Fibroblast of skin of right quadriceps (primary cell): ENCODE results near the gene IKZF1.

ENCODE experiments used
- DNase-seq: peaks from one replicate; pipeline ENCODE4 v3.0.0-alpha.2; 2013

The IKZF1 gene

DNA sequence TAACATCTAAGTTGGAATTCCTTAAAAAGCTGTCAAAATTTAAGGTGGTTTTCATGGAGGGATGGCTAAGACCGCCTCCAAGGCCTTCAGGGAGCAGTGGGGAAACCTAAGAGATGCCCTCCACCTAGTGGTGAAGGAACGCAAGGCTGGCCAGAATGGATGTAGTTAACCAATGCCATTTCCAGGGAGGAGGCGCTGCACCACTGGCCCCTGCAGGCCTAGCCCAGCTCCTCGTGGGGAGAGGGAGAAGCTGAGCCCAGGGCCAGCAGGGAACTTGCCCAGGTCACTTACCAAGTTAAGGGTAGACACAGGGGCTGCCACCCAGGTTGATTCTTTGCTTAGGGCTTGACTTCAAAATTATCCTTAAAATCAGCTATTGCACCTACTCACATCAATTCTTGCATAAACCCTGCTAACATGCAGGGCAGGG lies 113.6 kb downstream of the IKZF1 start:
- peak; percentile 66 for DNase-seq

DNA sequence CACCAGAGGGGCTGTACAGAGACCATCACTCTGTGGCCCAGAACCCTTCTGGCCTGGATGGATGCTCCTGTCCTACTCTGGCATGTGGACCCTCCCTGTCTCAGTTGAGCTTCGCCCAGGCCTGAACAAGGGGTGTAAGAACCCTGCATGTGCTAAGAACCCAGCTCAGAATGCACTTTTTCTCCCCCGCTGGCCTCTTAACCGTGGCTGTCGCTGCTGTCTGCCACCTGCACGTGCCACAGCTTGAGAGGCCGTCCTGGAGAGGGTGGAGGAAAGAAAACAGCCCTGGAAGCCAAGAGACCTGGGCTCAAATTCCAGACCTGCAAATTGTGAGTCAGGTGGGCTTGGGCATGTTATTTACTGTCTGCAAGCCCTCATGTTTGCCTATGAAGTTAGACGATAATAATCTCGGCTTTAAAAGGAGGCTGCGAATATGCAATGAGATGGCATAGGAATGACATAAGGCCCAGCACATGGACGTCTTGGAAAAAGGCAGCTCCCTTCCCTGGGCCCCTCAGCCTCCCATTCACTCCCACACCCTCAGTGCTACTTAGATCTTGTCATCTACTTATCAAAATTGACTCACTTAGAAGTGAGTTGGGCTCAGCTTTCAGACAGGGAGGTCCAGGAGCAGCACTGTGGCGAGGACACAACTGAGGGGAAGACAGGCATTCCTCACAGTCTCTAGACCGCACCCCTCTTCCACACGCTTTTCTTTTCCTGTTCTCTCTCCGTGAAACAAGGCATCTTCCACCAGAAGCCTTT lies 114.2 kb downstream of the IKZF1 start:
- no peak for DNase-seq

DNA sequence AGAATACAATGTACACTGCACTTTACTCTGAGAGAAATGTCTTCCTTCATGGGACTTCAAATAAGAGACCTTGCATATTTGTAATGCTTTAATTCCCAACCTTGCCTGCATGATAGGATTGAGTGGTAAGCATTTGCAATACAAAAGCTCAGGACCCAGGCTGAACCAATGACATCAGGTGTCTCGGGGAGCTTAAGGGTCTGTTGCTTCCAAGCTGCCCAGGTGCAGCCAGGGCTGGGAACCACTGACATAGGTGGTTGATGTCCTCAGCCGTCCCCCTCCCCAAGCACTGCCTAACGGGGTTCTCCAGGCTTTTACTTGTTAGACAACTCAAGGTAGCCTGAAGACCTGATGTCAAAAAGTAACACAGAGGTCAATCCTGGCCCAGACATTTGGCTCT lies 116.5 kb downstream of the IKZF1 start:
- no peak for DNase-seq

DNA sequence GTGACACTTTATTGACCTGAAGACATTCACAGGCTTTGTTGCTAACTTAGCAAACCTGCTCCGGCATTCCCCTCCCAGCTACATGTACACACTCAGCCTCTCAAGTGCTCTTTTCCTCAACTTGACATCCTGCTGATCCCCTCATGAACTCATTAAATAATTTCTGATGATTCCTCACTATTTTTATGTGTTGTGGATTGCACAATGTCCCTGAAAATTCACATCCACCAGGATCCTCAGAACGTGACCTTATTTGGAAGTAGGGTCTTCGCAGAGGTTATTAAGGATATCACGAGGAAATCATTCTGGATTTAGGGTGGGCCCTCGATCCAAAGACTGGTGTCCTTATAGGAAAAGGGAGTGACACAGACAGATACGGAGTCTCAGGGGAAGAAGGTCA lies 118.3 kb downstream of the IKZF1 start:
- no peak for DNase-seq

DNA sequence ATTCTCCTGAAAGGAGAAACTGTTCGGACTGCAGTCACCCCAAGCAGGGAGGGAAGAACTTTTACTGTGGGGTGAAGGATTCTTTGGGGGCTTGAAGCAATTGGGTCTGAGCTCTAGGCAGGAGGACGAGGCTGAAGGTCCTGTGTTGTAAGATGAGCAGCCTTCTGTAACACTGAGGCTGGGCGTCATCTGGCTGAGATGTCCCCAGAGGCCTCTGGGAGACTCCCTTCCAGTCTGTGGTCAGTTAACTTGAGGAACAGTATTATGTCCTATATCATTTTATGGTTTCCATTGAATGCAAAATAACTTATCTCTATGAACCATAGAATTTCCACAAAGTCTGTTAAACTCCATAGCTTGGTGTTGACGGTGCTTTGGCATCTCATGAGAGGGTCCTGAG lies 119.3 kb downstream of the IKZF1 start:
- DNase-seq, result no peak

DNA sequence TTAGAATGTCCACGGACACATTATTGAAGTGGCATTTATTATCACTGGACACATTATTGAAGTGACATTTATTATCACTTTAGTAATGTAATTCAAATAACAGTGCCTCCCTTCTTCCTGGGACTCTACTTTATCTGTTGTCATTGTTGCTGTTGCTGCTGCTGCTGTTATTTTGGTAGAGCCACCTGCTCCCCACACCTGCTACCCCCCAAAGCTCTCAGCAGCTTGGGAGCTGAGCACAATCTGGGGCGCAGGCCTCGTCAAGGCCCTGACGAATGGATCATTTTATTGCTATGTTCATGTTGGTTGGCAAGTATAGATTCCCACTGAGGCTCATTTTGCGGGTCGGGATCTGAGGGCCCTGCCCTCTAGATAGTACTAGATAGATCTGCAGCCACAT lies 120.8 kb downstream of the IKZF1 start:
- no peak for DNase-seq

DNA sequence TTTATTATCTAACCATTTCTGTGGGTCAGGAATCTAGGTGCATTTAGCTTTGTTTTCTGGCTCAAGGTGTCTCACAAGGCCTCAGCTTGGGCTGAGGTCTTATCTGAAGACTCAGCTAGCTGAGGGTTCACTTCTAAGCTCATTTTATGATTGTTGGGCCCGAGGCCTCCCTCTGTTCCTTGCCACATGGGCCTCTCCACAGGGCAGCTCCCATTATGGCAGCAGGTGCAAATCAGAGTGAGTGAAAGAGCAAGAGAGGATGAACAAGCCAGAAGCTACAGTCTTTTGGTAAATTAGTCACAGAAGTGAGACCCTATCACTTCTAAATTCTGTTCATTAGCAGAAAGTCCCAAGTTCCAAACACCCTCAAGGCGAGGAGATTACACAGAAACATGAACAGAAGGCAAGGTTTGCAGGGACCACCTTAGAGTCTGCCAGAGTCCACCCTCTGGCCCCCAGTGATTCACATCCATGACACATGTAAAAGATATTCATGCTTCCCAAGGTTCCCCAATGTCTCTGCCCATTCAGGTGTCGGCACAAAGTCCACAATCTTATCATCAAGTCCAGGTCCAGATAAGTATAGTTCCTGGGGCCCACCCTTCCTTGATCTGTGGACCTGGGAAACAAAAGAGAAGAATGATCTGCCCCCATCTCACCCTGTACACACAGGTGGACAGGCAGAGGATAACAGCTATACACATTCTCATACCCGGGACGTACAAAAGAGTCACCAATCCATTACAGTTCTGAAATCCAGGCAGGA lies 121.9 kb downstream of the IKZF1 start:
- no peak for DNase-seq

DNA sequence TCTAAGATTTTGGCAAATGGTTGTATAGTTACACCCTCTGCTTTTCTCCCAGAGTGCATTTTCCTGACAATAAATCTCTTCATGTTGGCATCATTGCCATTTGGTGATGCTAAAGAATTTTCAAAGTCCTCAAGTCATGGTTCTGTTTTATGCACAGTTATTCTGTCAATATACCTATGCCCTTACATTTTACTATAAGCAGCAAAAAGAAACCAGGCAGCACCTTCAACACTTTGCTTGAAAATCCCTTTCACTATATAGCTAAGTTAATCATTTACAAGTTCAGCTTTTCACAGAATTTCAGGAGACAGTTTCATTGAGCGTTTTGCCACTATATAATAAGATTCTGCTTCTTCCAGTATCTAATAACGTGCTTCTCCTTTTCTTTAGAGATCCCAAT lies 123.0 kb downstream of the IKZF1 start:
- DNase-seq, result no peak

DNA sequence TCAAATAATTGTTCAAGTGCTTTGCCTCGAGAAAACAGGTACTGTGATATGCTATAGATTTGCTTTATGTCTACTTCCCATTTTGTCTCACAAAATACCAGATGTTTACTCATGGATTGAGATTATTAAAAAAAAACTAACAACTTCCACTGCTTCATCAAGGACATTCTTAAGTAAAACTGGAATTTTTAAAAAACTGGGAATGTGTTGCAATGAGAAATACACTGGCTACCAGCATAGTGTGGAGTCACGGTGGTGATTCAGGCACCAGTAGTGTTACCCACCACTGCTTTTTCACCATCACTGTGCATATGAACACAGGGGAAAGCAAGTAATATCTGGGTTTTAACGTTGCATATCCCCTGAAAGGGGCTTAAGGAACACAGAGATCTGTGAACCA lies 124.4 kb downstream of the IKZF1 start:
- DNase-seq, result no peak

DNA sequence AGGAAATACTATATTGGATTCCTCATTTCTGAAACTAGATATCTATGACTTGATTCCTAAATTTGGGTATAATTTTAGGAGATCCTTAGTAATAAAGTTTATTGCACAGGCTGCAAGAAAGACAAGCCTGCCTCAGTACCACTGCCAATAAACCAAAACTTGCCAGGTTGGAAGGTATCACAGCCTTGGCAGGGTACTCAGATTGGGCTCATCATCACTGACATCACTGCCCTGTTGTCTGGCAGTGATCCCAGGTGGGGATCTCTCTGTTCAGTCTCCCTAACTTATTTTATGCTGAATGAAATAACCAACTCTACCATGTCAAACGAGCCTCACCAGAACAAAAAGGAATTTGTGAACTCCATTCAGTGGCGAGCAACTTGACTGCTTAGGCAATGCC lies 126.8 kb downstream of the IKZF1 start:
- DNase-seq, result no peak

DNA sequence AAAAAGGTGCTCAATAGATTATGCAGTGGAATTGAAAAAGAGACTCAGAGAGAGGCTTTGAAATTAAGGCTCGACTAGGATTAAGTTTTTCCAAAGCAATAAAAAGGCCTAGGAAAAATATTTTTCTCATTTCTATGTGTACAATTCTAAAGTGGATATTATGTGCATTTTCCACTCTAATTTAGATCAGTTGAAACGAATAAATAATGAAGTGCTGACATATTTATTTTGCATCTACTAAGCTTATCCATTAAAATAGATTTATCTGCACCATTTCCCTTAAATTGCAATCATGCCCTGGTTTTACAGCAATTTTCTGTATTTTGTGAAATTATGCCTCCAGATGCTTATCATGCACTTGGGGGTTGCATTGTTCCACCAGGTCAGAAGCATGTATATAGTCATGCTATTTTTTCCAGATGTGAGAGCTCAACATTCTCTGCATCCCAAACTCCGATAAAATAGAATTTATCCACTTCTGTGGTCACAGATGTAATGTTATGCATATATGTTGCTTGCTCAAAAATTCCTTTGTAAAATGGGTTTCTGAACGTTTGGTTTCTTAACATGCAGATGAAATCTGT lies 127.3 kb downstream of the IKZF1 start:
- DNase-seq, result peak; percentile 31

DNA sequence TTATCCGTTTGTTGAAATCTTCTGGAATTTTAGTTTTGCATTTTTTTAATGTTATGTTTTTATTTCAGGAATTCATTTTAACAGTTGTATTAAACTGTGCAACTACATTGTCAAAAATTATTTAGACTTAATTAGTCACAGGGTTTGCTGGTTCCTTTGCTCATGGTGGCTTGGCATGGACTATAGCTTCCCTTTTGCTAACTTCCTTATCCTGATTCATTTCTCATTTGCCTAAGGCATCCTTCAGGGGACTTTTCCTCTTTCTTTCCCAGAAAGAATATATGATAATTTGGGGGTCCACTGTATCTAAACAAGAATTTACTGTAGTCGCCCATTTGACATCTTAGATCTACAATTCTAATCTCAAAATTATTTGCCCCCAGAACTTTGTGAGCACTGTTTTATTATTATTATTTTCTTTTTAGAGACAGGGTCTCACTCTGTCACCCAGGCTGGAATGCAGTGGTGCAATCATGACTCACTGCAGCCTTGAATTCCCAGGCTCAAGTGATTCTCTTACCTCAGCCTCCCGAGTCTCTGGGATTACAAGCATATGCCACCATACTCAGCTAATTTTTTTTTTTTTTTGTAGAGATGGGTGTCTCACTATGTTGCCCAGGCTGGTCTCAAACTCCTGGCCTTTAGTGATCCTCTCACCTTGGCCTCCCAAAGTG lies 131.8 kb downstream of the IKZF1 start:
- peak; percentile 75 for DNase-seq

DNA sequence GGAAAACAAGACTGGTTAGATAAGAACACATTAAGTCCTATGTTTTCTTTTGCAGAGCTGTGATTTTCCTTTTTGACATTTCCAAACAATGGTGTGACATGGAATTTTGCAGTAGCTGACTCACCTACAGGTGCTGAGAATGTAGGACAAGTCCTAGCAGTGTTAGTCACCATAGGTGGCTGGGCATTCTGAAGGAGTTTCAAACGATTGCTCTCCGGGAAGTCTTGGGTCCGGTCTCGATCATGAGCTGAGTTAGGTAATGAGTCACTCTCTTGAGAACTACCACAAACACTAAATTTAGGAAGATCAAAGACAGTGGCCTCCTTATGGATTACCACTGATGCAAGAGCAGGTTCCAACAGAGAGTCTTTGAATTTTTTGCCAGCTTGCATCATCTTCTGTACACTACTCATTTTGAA lies 142.0 kb downstream of the IKZF1 start:
- DNase-seq, result peak; percentile 72

DNA sequence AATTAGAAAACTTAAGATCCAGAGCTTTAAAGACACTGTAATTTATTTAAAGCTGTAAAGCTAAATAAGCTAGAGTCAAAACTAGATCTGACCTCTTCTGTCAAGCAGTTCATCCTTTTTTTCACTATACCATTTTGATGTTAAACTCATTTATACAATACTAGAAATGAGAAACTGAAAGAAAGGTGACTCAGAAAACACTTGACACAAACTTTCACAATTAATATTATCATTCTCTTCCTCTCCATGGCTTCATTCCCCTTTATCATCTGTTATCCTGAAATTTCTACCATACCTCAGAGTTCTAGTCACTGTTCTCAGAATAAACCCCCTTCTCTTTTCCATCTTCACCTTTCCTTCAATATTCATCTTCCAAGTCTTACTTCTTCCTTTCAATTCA lies 144.3 kb downstream of the IKZF1 start:
- no peak for DNase-seq

DNA sequence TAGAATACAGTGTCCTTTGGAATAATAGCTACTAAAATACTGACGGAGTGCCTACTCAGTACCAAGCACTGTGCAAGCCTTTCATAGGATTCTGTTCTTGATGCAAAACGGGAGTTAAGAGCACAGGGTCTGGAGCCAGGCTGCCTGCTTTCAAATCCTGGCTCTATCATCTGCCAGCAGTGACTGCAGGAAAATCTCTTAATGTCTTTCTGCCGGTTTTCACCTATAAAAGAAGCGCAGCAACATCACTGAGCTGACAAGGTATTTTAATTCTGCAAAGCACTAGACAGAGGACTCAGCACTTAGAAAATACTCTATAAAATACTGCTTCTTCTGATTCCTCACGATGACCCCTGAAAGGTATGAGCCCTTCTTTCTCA lies 145.0 kb downstream of the IKZF1 start:
- no peak for DNase-seq

DNA sequence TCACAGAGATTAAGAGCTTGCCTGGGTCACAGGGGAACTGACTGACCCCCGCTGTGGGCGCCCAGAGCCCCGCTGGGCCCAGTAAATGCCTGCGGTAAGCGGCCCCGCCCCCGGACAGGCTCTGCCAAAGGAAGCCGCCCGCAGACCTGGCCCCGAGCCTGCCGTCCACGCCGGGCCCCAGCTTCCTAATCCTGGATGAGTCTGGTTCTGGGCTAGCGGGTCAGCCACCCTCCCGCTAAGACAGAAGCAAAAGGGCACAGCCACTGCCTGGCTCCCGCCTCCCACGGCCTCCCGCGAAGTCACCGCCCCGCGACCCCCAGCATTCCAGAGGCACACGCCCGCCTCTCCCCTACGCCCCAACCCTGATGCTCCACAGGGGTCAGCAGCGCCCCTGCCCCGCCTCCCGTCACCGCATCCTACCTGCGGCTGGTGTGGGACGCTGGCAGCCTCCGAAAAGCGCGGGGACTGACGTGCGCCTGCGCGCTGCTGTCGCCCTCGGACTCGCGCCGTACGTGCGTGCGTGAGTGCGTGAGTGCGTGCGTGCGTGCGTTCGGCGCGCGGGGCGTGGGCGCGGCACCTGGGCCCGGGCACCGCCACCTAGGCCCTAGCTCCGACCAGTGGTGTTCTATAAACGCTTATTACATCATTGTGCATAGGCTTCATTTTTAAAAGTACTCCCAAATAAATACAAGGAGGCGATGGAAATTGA lies 145.5 kb downstream of the IKZF1 start, which contains the start of gene FIGNL1:
FIGNL1 (minus strand) TSS at position 470 of the 709 bp plus-strand sequence. CDS start 3,063 bp downstream, outside the sequence.
- DNase-seq, result peak; percentile 75

DNA sequence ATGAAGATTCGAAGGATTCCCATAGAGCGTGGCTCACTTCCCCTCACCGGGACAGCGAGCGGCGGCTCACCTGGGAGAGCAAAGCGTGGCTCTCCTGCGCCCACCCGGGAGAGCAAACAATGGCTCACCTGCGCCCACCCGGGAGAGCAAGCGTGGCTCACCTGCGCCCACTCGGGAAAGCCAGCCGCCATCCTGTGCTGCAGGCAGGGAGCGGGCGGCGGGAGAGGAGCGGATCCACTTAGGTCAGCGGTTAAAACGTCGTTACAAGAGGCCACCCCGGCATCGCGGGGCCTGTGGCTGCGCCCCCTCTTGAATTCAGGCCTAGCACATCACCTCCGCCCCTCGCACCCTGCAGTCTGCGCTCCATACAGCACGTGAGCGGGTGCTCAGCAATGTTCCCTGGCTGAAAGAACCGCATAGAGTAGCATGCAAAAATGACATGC lies 146.1 kb downstream of the IKZF1 start:
- no peak for DNase-seq
